K562 (cell line): ENCODE data around the gene SYNPO. TPM values are rescaled to one million over a fixed set of nuclear protein-coding genes. Genes with fewer than 3 reads are reported as not detected.

Experiments used
- ATAC-seq: fragments of 200-7000 bp; cut with Tn5 transposase; 3 replicates; pipeline ENCODE4 v1.9.1; 2020; ENCODE audit warnings: moderate library complexity
- BruUV-seq: library from RNA; stranded (reverse); fragments of 400-500 nt; replicated peaks from 2 replicates; lab custom pipeline; 2021; lab: Mats Ljungman, UMichigan
- CTCF ChIA-PET: fragments of 300-600 bp; formaldehyde crosslinking; extraction: SDS; loops from one replicate; lab custom pipeline; 2021; ENCODE audit warnings: low intra/inter-chr PET ratio; lab: Yijun Ruan, JAX
- POLR2A ChIA-PET: fragments of 300-600, 350-650 bp; sonication (Branson Sonifier 250); formaldehyde crosslinking; extraction: SDS; loops from one replicate; lab custom pipeline; 2021; ENCODE audit warnings: antibody characterized with exemption, inconsistent platforms; lab: Yijun Ruan, JAX
- DNase-seq, 4 experiments: peaks; one replicate each; pipeline versions ENCODE4 v3.0.0 to v3.0.0-alpha.2; 2011 to 2018; ENCODE audit warnings: low spot score in 3 of 4, mixed read lengths in 3 of 4; ENCODE audit errors: extremely low read depth in 1 of 4
- FAIRE-seq: peaks from 2 replicates; lab custom pipeline; 2011; peaks lifted over from hg19 to GRCh38; lab: Jason Lieb, UNC
- H2AFZ ChIP-seq: 2 replicates; pipeline ENCODE4 v1.6.0; 2011; ENCODE audit warnings: low read depth, low read length, control low read depth, inconsistent platforms
- H3K27ac ChIP-seq: fragments of 200-600 bp; 3 replicates; pipeline ENCODE4 v1.8.0; 2011; ENCODE audit warnings: low read depth, mild to moderate bottlenecking, control low read depth, inconsistent platforms, low read length, moderate library complexity, mixed read lengths; ENCODE audit errors: extremely low read depth
- H3K27me3 ChIP-seq, 2 experiments: fragments of 300-600 bp in 1 of 2; 2 replicates in 1 of 2; 3 replicates in 1 of 2; pipeline versions ENCODE4 v1.6.0 to v1.8.0; 2011; ENCODE audit warnings: inconsistent platforms in 2 of 2, low read length in 2 of 2, mild to moderate bottlenecking in 1 of 2, mixed read lengths in 1 of 2, moderate library complexity in 1 of 2; ENCODE audit not compliant: control insufficient read depth in 2 of 2, insufficient read depth in 2 of 2
- H3K36me3 ChIP-seq: fragments of 300-600 bp; 3 replicates; pipeline ENCODE4 v1.8.0; 2011; ENCODE audit warnings: mild to moderate bottlenecking, low read length, inconsistent platforms; ENCODE audit not compliant: control insufficient read depth, insufficient read depth
- H3K4me1 ChIP-seq, 2 experiments: fragments of 200-600 bp in 1 of 2; replicated peaks in 1 of 2; 2 replicates in 1 of 2; 3 replicates in 1 of 2; pipeline versions ENCODE4 v1.5.1 to v1.8.0; 2011; ENCODE audit warnings: inconsistent platforms in 2 of 2, low read length in 2 of 2, mild to moderate bottlenecking in 1 of 2, mixed read lengths in 1 of 2, moderate library complexity in 1 of 2; ENCODE audit not compliant: control insufficient read depth in 2 of 2, insufficient read depth in 2 of 2
- H3K4me2 ChIP-seq: 2 replicates; pipeline ENCODE4 v1.6.1; 2011; ENCODE audit warnings: low read length, control low read depth, inconsistent platforms, mixed read lengths; ENCODE audit not compliant: insufficient read depth
- H3K4me3 ChIP-seq: fragments of 200-600 bp; sonication (generic), shearing (Covaris generic); 2 replicates; pipeline ENCODE4 v1.5.1; 2016; ENCODE audit warnings: control low read depth, inconsistent platforms
- H3K79me2 ChIP-seq: fragments of 200-600 bp; 3 replicates; pipeline ENCODE4 v1.8.0; 2011; ENCODE audit warnings: low read length, inconsistent platforms; ENCODE audit not compliant: control insufficient read depth, insufficient read depth
- H3K9ac ChIP-seq, 2 experiments: 2 replicates each; pipeline versions ENCODE4 v1.6.0 to v1.6.1; 2011; ENCODE audit warnings: low read depth in 2 of 2, low read length in 2 of 2, control low read depth in 1 of 2, inconsistent platforms in 1 of 2, mild to moderate bottlenecking in 1 of 2, mixed read lengths in 1 of 2; ENCODE audit not compliant: insufficient read depth in 1 of 2
- H3K9me1 ChIP-seq: one replicate; pipeline ENCODE4 v1.6.0; 2011; ENCODE audit warnings: inconsistent platforms, mild to moderate bottlenecking, low read length, moderate library complexity; ENCODE audit not compliant: control insufficient read depth, insufficient read depth
- H3K9me3 ChIP-seq: replicated peaks from 2 replicates; pipeline ENCODE4 v1.5.1; 2011; ENCODE audit warnings: low read depth, low read length, inconsistent platforms; ENCODE audit not compliant: control insufficient read depth, insufficient read depth
- H4K20me1 ChIP-seq: replicated peaks from 2 replicates; pipeline ENCODE4 v1.6.1; 2011; ENCODE audit warnings: low read length, inconsistent platforms, mixed read lengths; ENCODE audit not compliant: control insufficient read depth, insufficient read depth
- ARID3B ChIP-seq: fragments of 250-450 bp; sonication (Bioruptor Pico); IDR thresholded peaks from 2 replicates; pipeline ENCODE4 v1.4.0; 2020; ENCODE audit warnings: borderline replicate concordance
- FOXP1 ChIP-seq: sonication (generic); formaldehyde crosslinking; IDR thresholded peaks from 2 replicates; pipeline ENCODE4 v1.8.0; 2022; ENCODE audit warnings: mild to moderate bottlenecking, missing genetic modification reagents
- ZNF764 ChIP-seq: fragments of 250-450 bp; sonication (Bioruptor Pico); IDR thresholded peaks from 2 replicates; pipeline ENCODE4 v1.4.0; 2020; ENCODE audit warnings: low read depth, mild to moderate bottlenecking, moderate library complexity
- WGBS: fragments of 100-300 bp; shearing (Covaris generic); methylation state at CpG from one replicate; pipeline ENCODE4 v1.1.6; 2016; ENCODE audit warnings: low coverage, mixed read lengths; ENCODE audit not compliant: insufficient coverage; ENCODE audit errors: missing lambda C conversion rate; 5-methylcytosine and 5-hydroxymethylcytosine counted together
- in situ Hi-C: fragments of 300-500 bp; cut with MboI; formaldehyde crosslinking; loops from 4 replicates; pipeline ENCODE4 v1.15.0; 2018; ENCODE audit warnings: inconsistent platforms, mixed read lengths
- intact Hi-C: fragments of 100-400 bp; cut with micrococcal nuclease; formaldehyde crosslinking; loops from 2 replicates; pipeline ENCODE4 v1.14.2; 2022
- polyA plus RNA-seq, 8 experiments: library from polyadenylated mRNA; depleted of rRNA in 4 of 8; stranded (reverse) in 5 of 8; unstranded in 3 of 8; fragments of >200 nt; fragmentation: Nextera tagmentation in 2 of 8; fragmentation: Illumina TruSeq in 1 of 8; extraction: Ambion mirVana in 2 of 8; extraction: Trizol in 1 of 8; gene quantifications; 2 replicates each; pipeline versions ENCODE4 v1.2.1 to v1.2.3, GENCODE V29; 2011 to 2014; ENCODE audit warnings: inconsistent platforms in 1 of 8, missing spikeins in 1 of 8
- total RNA-seq, 7 experiments: library from RNA; depleted of rRNA in 6 of 7; stranded (reverse); fragments of >200 nt in 6 of 7; fragmentation: Illumina TruSeq in 2 of 7; extraction: Trizol in 2 of 7; gene quantifications; 2 replicates each; pipeline versions ENCODE4 v1.2.1 to v1.2.3, GENCODE V29; 2011 to 2021; ENCODE audit warnings: low replicate concordance in 1 of 7

SYNPO gene
- total and polyA plus RNA-seq, 9 of the 15 experiments (the other 6 are each of a cell fraction or from before 2014, with no cell fraction given), result 0.01 to 0.31 (median 0.03) TPM; not detected in 4

GRCh38 chr5:150593593-150593992, 46.9 kb upstream of the SYNPO start:
- Histone ChIP-seq H4K20me1 (peaks cover 8% of the 10 kb centered on the region; the same call in 1 of the 2 replicates), H3K9me3 (no peaks in the 10 kb centered on the region), H3K27ac (no peak overlapping the region), H3K4me2 (no peak overlapping the region), H3K4me3 (no peak overlapping the region), H3K9ac (no peak overlapping the region; a peak in 1 of 4 replicates), H3K9me1 (no peaks in the 10 kb centered on the region), H3K79me2 (no peaks in the 10 kb centered on the region), H3K27me3 (peaks cover 22 to 52% of the 10 kb centered on the region in 2 experiments; a peak in 4 of 5 replicates), H3K4me1 (peaks cover 13 to 19% of the 10 kb centered on the region in 2 experiments; a peak in 4 of 5 replicates), H3K36me3 (no peaks in the 10 kb centered on the region), H2AFZ (no peak overlapping the region)
- ATAC-seq, result no peak
- POLR2A ChIA-PET, result no interaction called here
- intact Hi-C loops (no loop called here), in situ Hi-C loops (no loop called here)
- no peak for TF ChIP-seq FOXP1 (CRISPR knock-in tag)
- WGBS, result 8% methylated on average over 4 of the region's 4 CpGs
- CTCF ChIA-PET, result no interaction called here
- no TSS peak for BruUV-seq
- no peak for FAIRE-seq
- peak in 1 of 4 experiments; percentile 30 for DNase-seq

- Histone ChIP-seq H3K36me3 (no peaks in the 10 kb centered on the region), H3K4me1 (peaks cover 13 to 19% of the 10 kb centered on the region in 2 experiments; a peak in 4 of 5 replicates), H3K4me3 (no peak overlapping the region), H2AFZ (no peak overlapping the region), H4K20me1 (peaks cover 8% of the 10 kb centered on the region; the same call in 1 of the 2 replicates), H3K79me2 (no peaks in the 10 kb centered on the region), H3K27ac (no peak overlapping the region), H3K9me1 (no peaks in the 10 kb centered on the region), H3K9me3 (no peaks in the 10 kb centered on the region)
- 26% methylated on average over 4 of the region's 7 CpGs for WGBS
- DNase-seq (no peak), FAIRE-seq (no peak)
- intact Hi-C loops, result no loop called here
- BruUV-seq, result no TSS peak
- POLR2A ChIA-PET, result no interaction called here
- TF ChIP-seq ARID3B (CRISPR knock-in tag) (no peak), ZNF764 (CRISPR knock-in tag) (no peak)
- TF ChIP-seq, all 486 proteins: peak for 0
- in situ Hi-C loops, result no loop called here
- ATAC-seq, result no peak
- peaks cover 22 to 52% of the 10 kb centered on the region in 2 experiments; a peak in 4 of 5 replicates for H3K27me3 ChIP-seq
- H3K9ac ChIP-seq, result peak overlapping the region in 1 of 2 experiments; percentile 61; a peak in 1 of 4 replicates
- CTCF ChIA-PET, result no interaction called here
- H3K4me2 ChIP-seq, result no peak overlapping the region
These were observed 46.5 kb upstream of the SYNPO start for GRCh38 chr5:150593996-150594395.
